Activated CD8-positive, alpha-beta memory T cell treated with anti-CD3 and anti-CD28 coated beads, Interleukin-2, amount 50 U/mL, for 1 hour (primary cell): Measurements from ENCODE around the gene PDIA2.

ENCODE experiments used
- DNase-seq: peaks from one replicate; pipeline ENCODE4 v3.0.0-alpha.2; 2020; ENCODE audit errors: extremely low read depth

PDIA2 gene

GRCh38 chr16:296806-297510 lies 14.0 kb downstream of the PDIA2 start:
- no peak for DNase-seq

GRCh38 chr16:297832-298231 lies 14.9 kb downstream of the PDIA2 start:
- no peak for DNase-seq

- DNase-seq: no peak
Measured at GRCh38 chr16:301235-301634, 18.3 kb downstream of the PDIA2 start.

- DNase-seq: no peak
Measured at GRCh38 chr16:301950-302349, 19.0 kb downstream of the PDIA2 start.

GRCh38 chr16:303760-304505 lies 21.0 kb downstream of the PDIA2 start:
- no peak for DNase-seq

- no peak for DNase-seq
Measured at GRCh38 chr16:305916-306626, 23.1 kb downstream of the PDIA2 start.

GRCh38 chr16:306911-307370 lies 24.0 kb downstream of the PDIA2 start:
- DNase-seq: no peak

- DNase-seq: no peak
Measured at GRCh38 chr16:307691-308312, 24.8 kb downstream of the PDIA2 start.

GRCh38 chr16:309476-309875 lies 26.5 kb downstream of the PDIA2 start:
- DNase-seq: no peak

GRCh38 chr16:311725-312124 lies 28.8 kb downstream of the PDIA2 start:
- no peak for DNase-seq

GRCh38 chr16:314351-314750 lies 31.4 kb downstream of the PDIA2 start:
- no peak for DNase-seq

- no peak for DNase-seq
Measured at GRCh38 chr16:314795-315299, 31.9 kb downstream of the PDIA2 start.

GRCh38 chr16:316741-317464 lies 33.9 kb downstream of the PDIA2 start:
- no peak for DNase-seq

GRCh38 chr16:317583-317982 lies 34.6 kb downstream of the PDIA2 start:
- no peak for DNase-seq

- no peak for DNase-seq
Measured at GRCh38 chr16:318628-319027, 35.7 kb downstream of the PDIA2 start.

GRCh38 chr16:320206-320605 lies 37.2 kb downstream of the PDIA2 start:
- no peak for DNase-seq

- no peak for DNase-seq
Measured at GRCh38 chr16:321532-321931, 38.6 kb downstream of the PDIA2 start.

GRCh38 chr16:322476-323143 lies 39.6 kb downstream of the PDIA2 start:
- DNase-seq: no peak

- DNase-seq: no peak
Measured at GRCh38 chr16:324201-324450, 41.2 kb downstream of the PDIA2 start.

GRCh38 chr16:324451-325334 lies 41.7 kb downstream of the PDIA2 start:
- peak; percentile 45 for DNase-seq
